Fibroblast of skin of abdomen (primary cell): ENCODE measurements around the gene ZNF385B.
A peak's percentile ranks its signal among the peaks of the same experiment; 100 is the strongest.

Experiments
- DNase-seq: peaks from one replicate; pipeline ENCODE4 v3.0.0-alpha.2; 2013

The ZNF385B gene

GRCh38 chr2:179550214-179550613 is 311.2 kb downstream of the ZNF385B start:
- no peak for DNase-seq

- no peak for DNase-seq
Observed at GRCh38 chr2:179546656-179547055, 314.8 kb downstream of the ZNF385B start.

GRCh38 chr2:179545024-179545423 is 316.4 kb downstream of the ZNF385B start:
- DNase-seq = no peak

- DNase-seq = peak; percentile 86
Observed at GRCh38 chr2:179543361-179543901, 318.0 kb downstream of the ZNF385B start.

- no peak for DNase-seq
Observed at GRCh38 chr2:179541586-179541985, 319.8 kb downstream of the ZNF385B start.

- DNase-seq = no peak
Observed at GRCh38 chr2:179539124-179539511, 322.3 kb downstream of the ZNF385B start.

GRCh38 chr2:179538406-179539123 is 322.8 kb downstream of the ZNF385B start:
- DNase-seq = peak; percentile 34

- peak; percentile 25 for DNase-seq
Observed at GRCh38 chr2:179536185-179536584, 325.2 kb downstream of the ZNF385B start.

GRCh38 chr2:179533875-179534274 is 327.5 kb downstream of the ZNF385B start:
- DNase-seq = no peak

- DNase-seq = no peak
Observed at GRCh38 chr2:179532863-179533278, 328.5 kb downstream of the ZNF385B start.

- no peak for DNase-seq
Observed at GRCh38 chr2:179528576-179529069, 332.8 kb downstream of the ZNF385B start.

- DNase-seq = no peak
Observed at GRCh38 chr2:179525340-179525739, 336.1 kb downstream of the ZNF385B start.

GRCh38 chr2:179524809-179525339 is 336.5 kb downstream of the ZNF385B start:
- no peak for DNase-seq

- DNase-seq = no peak
Observed at GRCh38 chr2:179521944-179522343, 339.5 kb downstream of the ZNF385B start.

GRCh38 chr2:179518830-179519229 is 342.6 kb downstream of the ZNF385B start:
- DNase-seq = no peak

GRCh38 chr2:179513181-179513580 is 348.2 kb downstream of the ZNF385B start:
- no peak for DNase-seq

GRCh38 chr2:179512281-179513035 is 349.0 kb downstream of the ZNF385B start:
- DNase-seq = no peak

GRCh38 chr2:179511105-179511789 is 350.2 kb downstream of the ZNF385B start:
- no peak for DNase-seq

GRCh38 chr2:179495315-179495714 is 366.1 kb downstream of the ZNF385B start:
- no peak for DNase-seq

- no peak for DNase-seq
Observed at GRCh38 chr2:179488563-179488962, 372.8 kb downstream of the ZNF385B start.

GRCh38 chr2:179487010-179487731 is 374.2 kb downstream of the ZNF385B start:
- DNase-seq = no peak

- DNase-seq = no peak
Observed at GRCh38 chr2:179483131-179483530, 378.3 kb downstream of the ZNF385B start.
